ENCODE data around the gene FAM9C. TPM values are rescaled to one million over a fixed set of nuclear protein-coding genes. Genes with fewer than 3 reads are reported as not detected.

FAM9C gene
- total and polyA plus RNA-seq, 2 of the 4 experiments (the other 2 are of a cell fraction), result not detected

- H3K9me1 ChIP-seq (ENCODE audit: insufficient read depth, low read length), result no peaks in the 10 kb centered on the region
- H3K9ac ChIP-seq (ENCODE audit: low read depth, low read length), result no peak overlapping the region
- ChIA-PET CTCF (no interaction called here), POLR2A (ENCODE audit: unreplicated experiment) (interaction anchor here (0.6 kb wide), 1 partner anchor 97 kb away, joined by 5 read pairs; no protein-coding TSS in a partner anchor)
- 0 out of 2 replicates have a peak overlapping the region, but pooled peaks have one; percentile 7 for H3K23ac ChIP-seq (ENCODE audit: low read depth, low read length)
- peak overlapping the region; percentile 19; the same call in 1 of the 2 replicates for H2BK120ac ChIP-seq (ENCODE audit: low read depth, low read length)
- no peaks in the 10 kb centered on the region for H4K20me1 ChIP-seq (ENCODE audit: insufficient read depth, low read length)
- H3K4me1 ChIP-seq (ENCODE audit: control insufficient read depth, insufficient read depth, low read length), result peaks cover 2% of the 10 kb centered on the region
- no peak overlapping the region for H4K8ac ChIP-seq (ENCODE audit: low read depth in 2 of 2, low read length in 2 of 2)
- H2BK5ac ChIP-seq (ENCODE audit: low read depth, low read length, poor library complexity, severe bottlenecking), result no peak overlapping the region
- H3K4ac ChIP-seq (ENCODE audit: low read depth, low read length), result peak overlapping the region; percentile 9; the same call in 1 of the 2 replicates
- dilution Hi-C loops (cut with HindIII; ENCODE audit: low sequenced_read_pairs, unreplicated experiment), result no loop called here
- intact Hi-C loops (cut with micrococcal nuclease), result loop anchor here (5.0 to 10.0 kb wide), 2 partner anchors 102 to 411 kb away; partner anchors contain the start of gene TMSB4X
- H2AK9ac ChIP-seq (replicated peaks; ENCODE audit: low read depth, low read length, poor library complexity), result no peak overlapping the region
- no peak overlapping the region for H2BK20ac ChIP-seq (ENCODE audit: low read depth, low read length)
- H3K18ac ChIP-seq (ENCODE audit: low read depth, low read length), result peak overlapping the region; percentile 48; the same call in 1 of the 2 replicates
- no peak overlapping the region for H3K27ac ChIP-seq (ENCODE audit: insufficient read depth, low read length)
- 0 out of 3 replicates have a peak overlapping the region, but pooled peaks have one; percentile 54 for H2BK15ac ChIP-seq (ENCODE audit: low read depth, low read length)
- H3K56ac ChIP-seq (ENCODE audit: extremely low read depth, insufficient read depth, low read length), result no peak overlapping the region
- H4K91ac ChIP-seq (ENCODE audit: insufficient read depth, low read depth, low read length), result no peak overlapping the region
- H3K27me3 ChIP-seq (ENCODE audit: control insufficient read depth, insufficient read depth, low read length), result no peaks in the 10 kb centered on the region
- no peaks in the 10 kb centered on the region for H3K9me3 ChIP-seq (ENCODE audit: control insufficient read depth, insufficient read depth, low read length)
- BruUV-seq (replicated peaks), result no TSS peak
- no peak overlapping the region for H3K14ac ChIP-seq (replicated peaks; ENCODE audit: low read depth, low read length)
- WGBS, 2 experiments (ENCODE audit: extremely low coverage in 2 of 2, insufficient read length in 1 of 2), result 40% methylated on average over 1 of the region's 4 CpGs; no CpG with 5 or more reads in 1 of the 2 experiments
- H3K4me3 ChIP-seq (ENCODE audit: insufficient read depth, low read depth, low read length), result no peak overlapping the region
- H4K5ac ChIP-seq (ENCODE audit: low read depth, low read length), result peak overlapping the region; percentile 26; the same call in 1 of the 2 replicates
- in situ Hi-C loops (cut with MboI; ENCODE audit: low sequenced_read_pairs), result no loop called here
- no peaks in the 10 kb centered on the region for H3K79me1 ChIP-seq (ENCODE audit: low read depth in 1 of 2, low read length in 2 of 2)
- ATAC-seq (ENCODE audit: low read depth) (no peak), DNase-seq (peak; percentile 51)
- H2AFZ ChIP-seq (replicated peaks; ENCODE audit: low read length, poor library complexity), result no peak overlapping the region
- no peak overlapping the region for H3K4me2 ChIP-seq (ENCODE audit: low read depth, low read length)
- H3K36me3 ChIP-seq (ENCODE audit: control insufficient read depth, insufficient read depth, low read length), result no peaks in the 10 kb centered on the region
- peak overlapping the region; percentile 43; the same call in 1 of the 2 replicates for H2AK5ac ChIP-seq (ENCODE audit: low read depth, low read length)
- TF ChIP-seq RFX5 (IDR thresholded peaks at IDR 0.05; ENCODE audit: low read depth, low read length) (no peak), CEBPB (IDR thresholded peaks at IDR 0.05; ENCODE audit: low read depth, low read length) (no peak), POLR2A (IDR thresholded peaks at IDR 0.05; ENCODE audit: low read depth, low read length) (no peak), NFE2L2 (IDR thresholded peaks at IDR 0.05; ENCODE audit: low read depth, low read length) (no peak), BHLHE40 (IDR thresholded peaks at IDR 0.05; ENCODE audit: low read depth, low read length) (no peak), MAFK (IDR thresholded peaks at IDR 0.05; ENCODE audit: low read depth, low read length) (no peak), ELK1 (IDR thresholded peaks at IDR 0.05; ENCODE audit: borderline replicate concordance, low read depth, low read length) (no peak), MXI1 (IDR thresholded peaks at IDR 0.05; ENCODE audit: borderline replicate concordance, low read depth, low read length) (no peak), CTCF (conservative IDR thresholded peaks at IDR 0.05; ENCODE audit: low read depth, low read length) (no peak), MAZ (IDR thresholded peaks at IDR 0.05; ENCODE audit: borderline replicate concordance, low read depth, low read length) (no peak), SMC3 (IDR thresholded peaks at IDR 0.05; ENCODE audit: low read depth, low read length) (no peak), RAD21 (IDR thresholded peaks at IDR 0.05; ENCODE audit: low read length) (no peak), CHD1 (IDR thresholded peaks at IDR 0.05; ENCODE audit: low read depth, low read length) (no peak), RCOR1 (IDR thresholded peaks at IDR 0.05; ENCODE audit: insufficient replicate concordance, low read length) (no peak)
Observed at GRCh38 chrX:13076176-13076961, 31.9 kb upstream of the FAM9C start.
